HG03108 (cell line): ENCODE data around the gene S100A9.

Source experiments
- ATAC-seq: cut with Tn5 transposase; IDR thresholded peaks from one replicate; pipeline ENCODE4 v1.9.1; 2021; ENCODE audit warnings: moderate library complexity; ENCODE audit not compliant: unreplicated experiment

The S100A9 gene

GRCh38 chr1:153359241-153359640 is 1.6 kb downstream of the S100A9 start:
- no peak for ATAC-seq

GRCh38 chr1:153360190-153360589 is 2.5 kb downstream of the S100A9 start:
- ATAC-seq, result no peak

GRCh38 chr1:153360592-153361479 is 3.2 kb downstream of the S100A9 start:
- ATAC-seq, result no peak

- ATAC-seq, result no peak
Observed at GRCh38 chr1:153361480-153362109, 3.9 kb downstream of the S100A9 start.

- ATAC-seq, result no peak
Observed at GRCh38 chr1:153362187-153362775, 4.6 kb downstream of the S100A9 start.

- ATAC-seq, result no peak
Observed at GRCh38 chr1:153363641-153364040, 6.0 kb downstream of the S100A9 start.

GRCh38 chr1:153364156-153364555 is 6.5 kb downstream of the S100A9 start:
- ATAC-seq, result no peak

GRCh38 chr1:153364766-153365666 is 7.4 kb downstream of the S100A9 start:
- ATAC-seq, result no peak

GRCh38 chr1:153365696-153366095 is 8.0 kb downstream of the S100A9 start:
- ATAC-seq, result no peak

- no peak for ATAC-seq
Observed at GRCh38 chr1:153366261-153366660, 8.6 kb downstream of the S100A9 start.

GRCh38 chr1:153367090-153367489 is 9.4 kb downstream of the S100A9 start:
- no peak for ATAC-seq

GRCh38 chr1:153368495-153368894 is 10.8 kb downstream of the S100A9 start:
- no peak for ATAC-seq

- no peak for ATAC-seq
Observed at GRCh38 chr1:153370146-153370545, 12.5 kb downstream of the S100A9 start.

- no peak for ATAC-seq
Observed at GRCh38 chr1:153371231-153371630, 13.6 kb downstream of the S100A9 start.

GRCh38 chr1:153372571-153372970 is 14.9 kb downstream of the S100A9 start:
- ATAC-seq, result no peak

GRCh38 chr1:153374071-153374470 is 16.4 kb downstream of the S100A9 start:
- ATAC-seq, result no peak

- ATAC-seq, result no peak
Observed at GRCh38 chr1:153375511-153375910, 17.9 kb downstream of the S100A9 start, which contains the start of gene S100A12. Gene S100A12 (minus strand): TSS chr1:153375621. CDS start chr1:153374592, 1,029 bp downstream.

GRCh38 chr1:153379591-153379990 is 21.9 kb downstream of the S100A9 start:
- ATAC-seq, result no peak

- ATAC-seq, result no peak
Observed at GRCh38 chr1:153380711-153381110, 23.1 kb downstream of the S100A9 start.

- ATAC-seq, result no peak
Observed at GRCh38 chr1:153384958-153385580, 27.4 kb downstream of the S100A9 start.
